Smooth muscle cell of the brain vasculature (primary cell): ENCODE results near the gene FIBCD1.

Experiments
- DNase-seq: peaks from one replicate; pipeline ENCODE4 v3.0.0-alpha.2; 2012; ENCODE audit warnings: low read depth, low spot score

Gene FIBCD1

GRCh38 chr9:130908878-130909355, 30.1 kb downstream of the FIBCD1 start:
- no peak for DNase-seq

GRCh38 chr9:130908146-130908877, 30.7 kb downstream of the FIBCD1 start:
- no peak for DNase-seq

DNA sequence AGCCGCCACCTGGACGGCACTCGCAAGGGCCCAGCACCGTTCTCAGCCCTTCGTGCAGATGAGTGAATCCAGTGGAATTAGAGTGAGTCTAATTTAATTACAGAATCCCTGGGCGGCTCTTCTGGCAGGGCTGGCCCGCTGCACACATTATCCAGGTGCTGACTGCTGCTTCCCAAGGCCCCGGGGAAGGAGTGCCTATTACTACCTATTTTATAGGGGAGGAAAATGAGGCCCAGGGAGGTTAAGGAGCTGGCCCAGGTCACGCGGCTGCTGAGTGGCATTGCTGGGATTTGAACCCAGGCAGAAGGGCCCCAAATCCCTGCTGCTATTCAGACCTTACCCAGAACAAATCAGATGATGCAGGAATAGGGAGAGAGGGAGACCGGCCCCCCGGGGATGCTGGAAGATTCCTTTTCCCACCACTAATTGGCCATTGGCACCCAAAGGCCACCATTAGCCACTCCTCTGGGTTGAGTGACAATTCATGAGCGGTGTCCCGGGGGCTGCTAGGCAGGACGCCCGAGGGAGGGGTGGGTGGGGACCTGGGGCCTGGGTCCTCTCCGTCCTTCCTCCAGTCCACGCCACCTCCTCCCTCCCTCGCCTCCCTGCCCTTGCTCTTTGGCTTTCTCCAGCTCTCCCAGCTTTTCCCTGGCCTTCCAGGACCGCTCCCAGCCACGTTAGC, 32.2 kb downstream of the FIBCD1 start:
- DNase-seq = no peak

- no peak for DNase-seq
These were observed 32.9 kb downstream of the FIBCD1 start for GRCh38 chr9:130905902-130906734.

DNA sequence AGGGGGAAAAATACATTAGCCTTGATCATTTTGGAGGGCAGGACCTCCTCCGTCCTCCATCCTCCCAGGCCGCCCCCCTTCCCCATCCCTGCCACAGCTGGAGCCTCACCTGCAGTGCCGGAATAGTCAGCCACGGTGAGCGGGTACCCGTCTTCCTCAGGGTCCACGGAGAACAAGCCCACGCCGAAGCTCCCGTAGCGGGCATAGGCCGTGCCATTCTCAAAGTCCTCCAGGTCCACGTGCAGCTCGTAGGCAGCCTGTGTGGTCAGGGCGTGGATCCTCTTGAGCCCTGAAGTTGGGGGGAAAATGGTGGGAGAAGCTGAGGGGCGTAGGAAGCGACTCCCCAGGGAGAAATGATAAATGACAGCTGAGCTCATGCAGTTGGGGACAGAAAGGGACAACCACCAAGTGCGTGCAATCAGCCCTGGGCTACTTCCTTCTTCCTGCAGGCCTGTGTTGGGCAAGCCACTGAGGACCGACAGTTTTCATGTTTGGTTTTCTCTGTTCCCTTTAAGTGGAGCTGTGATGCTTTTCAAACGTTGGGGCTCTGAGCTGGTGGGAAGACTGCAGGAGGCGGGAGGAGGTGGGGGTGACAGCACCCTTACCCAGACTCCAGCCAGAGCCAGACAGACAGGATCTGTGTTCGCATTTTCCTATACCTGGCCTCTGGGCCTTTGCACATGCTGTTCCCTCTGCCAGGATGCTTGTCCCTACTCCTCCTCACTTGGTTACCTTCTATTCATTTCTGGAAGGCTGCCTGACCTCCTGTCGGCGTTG, 33.7 kb downstream of the FIBCD1 start:
- DNase-seq = no peak

- no peak for DNase-seq
These were observed 34.7 kb downstream of the FIBCD1 start for GRCh38 chr9:130904070-130905044.

DNA sequence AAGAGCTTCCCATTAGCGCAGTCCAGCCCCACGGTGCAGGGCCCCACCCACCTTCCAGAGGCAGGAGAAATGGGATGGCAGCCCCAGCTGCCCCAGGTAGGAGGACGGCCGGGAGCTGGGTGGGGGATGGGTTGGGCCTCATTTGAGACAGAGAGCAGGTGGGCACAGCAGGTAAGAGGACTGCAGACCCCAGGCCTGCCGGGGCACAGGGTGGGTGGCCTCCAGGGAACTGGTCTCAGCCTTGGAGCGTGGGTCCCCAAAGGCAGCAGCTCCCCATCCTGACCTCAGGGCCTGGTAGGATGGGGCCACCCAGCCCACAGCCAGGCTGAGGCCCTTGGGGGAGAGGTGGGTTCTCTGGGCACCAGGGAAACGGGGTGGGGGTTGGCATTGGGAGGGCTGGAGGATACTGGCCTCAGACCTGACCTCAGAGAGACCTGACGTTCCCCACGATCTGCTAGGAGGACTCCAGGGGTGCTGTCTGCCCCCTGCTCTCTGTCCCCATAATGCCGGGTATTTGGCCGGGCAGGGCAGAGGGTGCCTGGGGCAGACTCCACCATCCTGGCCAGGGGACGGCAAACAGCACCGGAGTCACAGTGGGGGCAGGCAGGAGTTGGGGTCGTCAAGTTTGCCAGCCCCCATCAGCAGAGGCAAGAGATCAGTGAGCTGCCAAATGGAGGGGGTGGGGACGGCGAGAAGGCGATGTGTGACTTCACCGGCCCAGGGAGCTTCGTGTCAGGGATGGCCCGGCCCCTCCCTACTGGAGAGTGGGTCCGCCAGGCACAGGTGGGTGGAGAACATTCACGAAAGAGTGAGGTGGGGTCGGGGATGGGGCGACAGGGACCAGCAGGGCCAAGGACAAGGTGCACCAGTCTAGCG, 35.6 kb downstream of the FIBCD1 start:
- DNase-seq = no peak

DNA sequence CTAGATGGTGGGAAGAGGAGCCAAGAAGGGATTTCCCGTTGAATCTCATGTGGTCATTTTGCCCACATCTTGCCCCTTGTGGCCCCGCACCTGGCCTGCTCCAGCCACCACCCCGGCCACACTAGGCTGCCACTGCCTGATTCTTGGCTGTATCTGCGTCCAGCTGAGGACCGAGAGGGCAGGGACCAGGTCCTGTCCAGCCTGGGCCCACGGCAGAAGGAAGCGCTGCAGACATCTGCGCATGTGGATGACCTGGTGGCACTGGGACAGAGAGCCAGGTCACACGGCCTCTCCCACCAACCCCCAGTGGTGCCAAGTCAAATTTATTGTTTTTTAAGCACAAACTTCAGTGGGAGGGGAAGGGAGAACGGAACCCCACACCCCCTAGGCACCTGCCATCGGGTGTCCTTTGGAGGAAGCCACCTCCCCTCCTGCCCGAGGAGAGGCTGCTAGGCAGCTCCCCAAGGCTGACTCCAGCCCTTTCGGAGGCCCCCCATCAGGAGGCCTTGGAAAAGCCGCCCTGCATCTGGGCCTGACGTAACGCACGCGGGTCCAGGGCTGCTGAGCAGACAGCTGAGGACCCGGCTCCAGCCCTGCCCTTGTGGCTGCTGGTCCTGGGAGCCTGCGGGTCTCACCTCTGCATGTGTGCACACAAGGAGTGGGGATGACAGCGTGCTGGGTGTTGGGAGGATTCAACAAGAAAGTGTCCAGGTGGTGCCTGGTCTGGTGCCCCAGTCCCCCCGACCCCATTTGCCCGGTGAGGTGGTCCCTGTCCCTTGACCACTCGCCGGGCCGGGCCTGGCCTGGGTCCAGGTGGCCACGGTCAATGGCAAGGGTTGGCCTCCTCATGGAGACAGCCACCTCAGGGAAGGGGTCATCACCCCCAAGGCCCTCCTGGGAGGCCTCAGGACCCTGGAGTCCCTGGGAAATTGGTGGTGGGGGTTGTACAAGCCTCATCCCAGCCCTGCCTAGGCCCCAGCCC, 36.6 kb downstream of the FIBCD1 start:
- no peak for DNase-seq

DNA sequence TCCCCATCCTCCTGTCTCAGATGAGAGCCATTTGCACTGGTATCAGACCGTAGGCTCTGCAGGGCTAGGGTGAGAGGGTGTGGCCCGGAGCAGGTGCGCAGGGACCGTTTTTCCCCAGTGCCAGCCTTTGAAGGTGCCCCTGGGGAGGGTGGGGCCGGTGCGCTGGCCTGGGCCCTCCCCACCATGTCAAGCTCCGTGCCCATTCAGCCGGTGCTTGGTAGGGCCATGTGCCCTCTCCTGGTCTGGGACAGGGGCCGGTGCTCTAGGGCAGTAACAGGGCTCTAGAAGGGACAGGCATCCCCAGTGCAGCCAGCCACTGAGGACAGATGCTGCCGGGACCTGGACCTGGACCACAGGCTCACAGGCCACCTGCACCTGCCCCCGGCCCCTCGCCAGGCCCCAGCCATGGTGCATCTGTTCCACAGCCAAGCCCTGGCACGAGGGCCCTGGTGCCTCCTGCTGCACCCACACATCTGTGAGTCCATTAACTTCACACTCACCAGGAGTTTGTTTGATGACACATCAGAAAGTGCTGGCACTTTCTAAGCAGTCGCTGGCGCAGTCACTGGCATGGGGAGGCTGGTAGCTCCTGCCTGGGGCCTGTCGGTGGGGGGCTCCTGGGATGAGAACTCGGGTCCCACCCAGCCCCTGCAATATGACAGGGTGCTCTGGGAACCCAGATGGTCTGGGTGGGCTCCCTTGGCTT, 37.4 kb downstream of the FIBCD1 start:
- no peak for DNase-seq

DNA sequence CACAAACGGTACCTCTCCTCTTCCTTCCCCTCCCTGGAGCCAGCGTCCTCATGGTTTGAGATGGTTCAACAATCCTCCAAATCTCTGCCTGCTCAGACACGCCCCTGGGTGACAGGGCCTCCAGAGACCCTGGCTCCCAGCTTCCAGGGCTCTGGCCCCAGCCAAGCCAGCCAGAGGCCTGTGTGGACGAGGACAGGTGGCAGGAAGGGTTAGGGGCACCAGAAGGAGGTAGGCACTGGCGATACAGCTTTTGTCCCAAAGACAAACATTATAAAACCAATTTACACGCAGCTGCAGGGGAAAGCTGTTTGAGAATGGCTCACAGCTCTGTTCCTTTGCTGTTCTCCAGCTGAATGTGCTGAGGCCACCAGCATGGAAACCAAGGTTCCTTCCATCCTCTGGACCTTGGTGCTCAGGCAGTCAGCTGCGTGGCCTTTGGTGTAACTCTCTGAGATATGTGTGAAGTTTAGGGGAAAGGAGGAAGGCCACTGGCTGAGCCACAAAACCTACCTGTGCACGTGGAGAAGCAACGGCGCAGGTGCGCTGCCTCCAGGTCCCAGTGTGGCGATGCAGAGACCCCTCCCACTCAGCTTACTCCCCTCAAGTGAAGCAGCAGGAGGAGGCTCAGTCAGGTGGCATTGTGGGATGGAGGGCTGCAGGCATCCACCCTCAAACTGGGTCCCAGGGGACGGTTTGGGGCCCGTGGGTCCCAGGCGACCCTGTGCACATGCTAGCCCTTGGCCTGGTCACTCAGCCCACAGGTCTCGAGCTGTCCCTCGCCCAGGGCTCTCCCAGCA, 38.1 kb downstream of the FIBCD1 start:
- no peak for DNase-seq

- DNase-seq = no peak
These were observed 39.8 kb downstream of the FIBCD1 start for GRCh38 chr9:130899051-130899748.

DNA sequence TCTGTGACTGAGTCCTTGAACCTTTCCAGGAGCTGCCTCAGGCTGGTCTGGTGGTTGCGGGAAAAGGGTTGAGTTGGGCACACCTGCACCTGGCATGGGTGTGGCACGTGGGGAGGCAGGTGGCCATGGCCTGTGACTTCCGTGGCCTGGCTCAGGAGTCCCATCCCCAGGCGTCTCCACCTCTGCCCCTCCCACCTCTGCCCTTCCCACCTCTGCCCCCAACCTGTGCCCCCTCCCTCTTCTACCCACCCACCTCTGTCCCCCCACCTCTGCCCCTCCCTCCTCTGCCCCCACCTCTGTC, 40.5 kb downstream of the FIBCD1 start:
- DNase-seq = no peak

DNA sequence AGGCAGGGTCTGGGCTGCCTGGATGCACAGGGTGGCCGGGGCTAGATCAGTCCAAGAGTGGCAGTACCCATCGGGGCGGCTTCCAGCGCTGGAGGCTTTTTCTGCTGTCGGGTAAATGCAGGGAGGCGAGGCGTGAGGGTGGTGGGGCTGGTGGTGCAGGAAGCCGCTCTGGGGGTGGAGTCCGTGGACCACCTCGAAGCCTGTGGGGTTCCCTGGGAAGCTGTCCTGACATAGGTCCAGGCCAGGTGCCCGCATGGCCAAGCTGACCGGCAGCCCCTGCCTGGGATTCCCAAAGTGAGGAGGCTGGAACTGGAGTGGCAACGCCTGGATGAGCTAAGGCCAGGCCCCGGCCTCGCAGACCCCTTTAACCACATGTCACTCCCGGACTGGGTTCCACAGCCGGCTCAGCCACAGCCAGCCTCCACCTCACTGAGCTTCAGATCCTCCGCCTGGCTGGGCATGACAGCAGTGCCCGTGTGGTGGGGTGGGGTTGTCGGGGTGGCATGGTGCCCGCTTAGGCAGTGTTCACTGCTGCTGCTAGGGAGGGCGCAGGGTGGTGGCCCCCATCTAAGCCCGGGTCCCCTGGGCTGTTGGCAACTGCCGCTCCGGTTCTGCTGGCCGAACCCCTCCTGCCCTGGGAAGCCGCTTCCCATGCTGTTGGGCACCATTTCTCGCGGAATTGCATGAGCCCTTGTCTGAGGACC, 41.0 kb downstream of the FIBCD1 start:
- no peak for DNase-seq

DNA sequence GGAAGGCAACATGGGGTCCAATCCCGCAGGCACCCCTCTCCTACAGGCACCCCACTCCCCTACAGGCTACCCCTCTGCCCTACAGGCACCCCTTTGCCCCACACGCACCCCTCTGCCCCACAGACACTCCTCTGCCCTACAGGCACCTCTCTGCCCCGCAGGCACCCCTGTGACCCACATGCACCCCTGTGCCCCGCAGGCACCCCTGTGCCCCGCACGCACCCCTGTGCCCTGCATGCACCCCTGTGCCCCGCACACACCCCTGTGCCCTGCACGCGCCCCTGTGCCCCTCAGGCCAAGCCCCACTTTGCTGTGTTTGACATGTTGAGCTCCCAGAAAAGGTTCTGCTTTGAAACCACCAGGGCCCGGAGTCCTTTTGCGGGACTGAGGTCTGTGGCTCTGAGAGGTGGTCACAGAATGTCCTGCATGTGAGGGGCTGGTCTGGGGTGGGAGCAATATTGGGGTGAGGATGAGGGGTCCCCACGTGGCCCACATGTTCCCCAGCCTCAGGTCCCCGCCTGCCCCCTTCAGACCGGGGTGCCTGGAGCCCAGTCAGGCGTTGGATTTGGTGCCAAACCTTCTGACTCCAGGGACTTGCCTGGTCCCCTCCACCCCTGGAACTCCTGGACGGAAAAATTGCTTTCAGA, 41.8 kb downstream of the FIBCD1 start:
- DNase-seq = no peak
